H1 (cell line): ENCODE measurements around the gene GXYLT2. TPM values are rescaled to one million over a fixed set of nuclear protein-coding genes. Genes with fewer than 3 reads are reported as not detected.

Experiments used
- CTCF ChIA-PET: fragments of 300-600 bp; sonication (Branson Sonifier 250); formaldehyde crosslinking; loops from one replicate; lab custom pipeline; 2021; ENCODE audit not compliant: partially characterized antibody; lab: Charles Lee
- POLR2A ChIA-PET: fragments of 300-600 bp; sonication (Branson Sonifier 250); formaldehyde crosslinking; loops from one replicate; lab custom pipeline; 2021; ENCODE audit warnings: inconsistent platforms; ENCODE audit not compliant: partially characterized antibody; lab: Charles Lee
- DNase-seq, 2 experiments: peaks; one replicate each; pipeline versions ENCODE4 v3.0.0 to v3.0.0-alpha.2; 2010 to 2022; ENCODE audit warnings: low spot score in 2 of 2, low read depth in 1 of 2, mixed read lengths in 1 of 2
- FAIRE-seq: peaks from 2 replicates; lab custom pipeline; 2011; peaks lifted over from hg19 to GRCh38; lab: Jason Lieb, UNC
- H2AFZ ChIP-seq: 2 replicates; pipeline ENCODE4 v1.8.1; 2012; ENCODE audit warnings: low read length, inconsistent platforms
- H2AK5ac ChIP-seq: 2 replicates; pipeline ENCODE4 v1.6.1; 2013; ENCODE audit warnings: low read depth, low read length
- H2BK120ac ChIP-seq: replicated peaks from 2 replicates; pipeline ENCODE3; 2013; ENCODE audit warnings: low read depth, low read length, inconsistent platforms
- H2BK12ac ChIP-seq: 2 replicates; pipeline ENCODE4 v1.6.1; 2013; ENCODE audit warnings: low read depth, low read length
- H2BK15ac ChIP-seq: 2 replicates; pipeline ENCODE4 v1.6.1; 2013; ENCODE audit warnings: low read length
- H2BK20ac ChIP-seq: 2 replicates; pipeline ENCODE4 v1.6.1; 2013; ENCODE audit warnings: low read length
- H2BK5ac ChIP-seq: 2 replicates; pipeline ENCODE4 v1.6.1; 2013; ENCODE audit warnings: low read depth, low read length
- H3K14ac ChIP-seq: 2 replicates; pipeline ENCODE4 v1.6.1; 2013; ENCODE audit warnings: inconsistent platforms; ENCODE audit not compliant: insufficient read length
- H3K18ac ChIP-seq: 2 replicates; pipeline ENCODE4 v1.6.1; 2013; ENCODE audit warnings: low read length; ENCODE audit errors: extremely low read depth
- H3K23ac ChIP-seq: 2 replicates; pipeline ENCODE4 v1.6.1; 2013; ENCODE audit warnings: inconsistent platforms; ENCODE audit not compliant: insufficient read length
- H3K23me2 ChIP-seq: 2 replicates; pipeline ENCODE4 v1.6.1; 2013; ENCODE audit warnings: low read depth, low read length
- H3K27ac ChIP-seq: 2 replicates; pipeline ENCODE4 v1.6.1; 2011; ENCODE audit warnings: low read depth, low read length, inconsistent platforms
- H3K27me3 ChIP-seq, 4 experiments: replicated peaks in 1 of 4; 1 replicate in 1 of 4; 2 replicates in 3 of 4; pipeline versions ENCODE4 v1.6.1 to v1.8.1; 2011 to 2013; ENCODE audit warnings: low read length in 3 of 4, mild to moderate bottlenecking in 3 of 4, inconsistent platforms in 2 of 4, mixed read lengths in 2 of 4, moderate library complexity in 1 of 4; ENCODE audit not compliant: control insufficient read depth in 3 of 4, insufficient read depth in 3 of 4; ENCODE audit errors: extremely low read depth in 1 of 4
- H3K36me3 ChIP-seq, 4 experiments: 2 replicates each; pipeline versions ENCODE4 v1.6.1 to v1.8.1; 2011 to 2013; ENCODE audit warnings: mild to moderate bottlenecking in 4 of 4, low read length in 3 of 4, moderate library complexity in 2 of 4, control low read depth in 1 of 4, inconsistent platforms in 1 of 4; ENCODE audit not compliant: insufficient read depth in 4 of 4, control insufficient read depth in 2 of 4
- H3K4ac ChIP-seq: replicated peaks from 2 replicates; pipeline ENCODE3; 2013; ENCODE audit warnings: low read length, low read depth, mixed read lengths, inconsistent platforms; ENCODE audit not compliant: insufficient read length
- H3K4me1 ChIP-seq, 4 experiments: replicated peaks in 1 of 4; 1 replicate in 1 of 4; 2 replicates in 3 of 4; pipeline versions ENCODE4 v1.6.1 to v1.8.1; 2011 to 2013; ENCODE audit warnings: low read length in 3 of 4, inconsistent platforms in 2 of 4, mixed read lengths in 1 of 4; ENCODE audit not compliant: insufficient read depth in 4 of 4, control insufficient read depth in 3 of 4
- H3K4me2 ChIP-seq, 2 experiments: 2 replicates each; pipeline versions ENCODE4 v1.6.1 to v1.8.1; 2011 to 2013; ENCODE audit warnings: low read depth in 2 of 2, low read length in 2 of 2, control low read depth in 1 of 2, inconsistent platforms in 1 of 2, mild to moderate bottlenecking in 1 of 2; ENCODE audit not compliant: insufficient read depth in 1 of 2
- H3K4me3 ChIP-seq, 4 experiments: fragments of 200-600, 300-600 bp in 1 of 4; sonication (generic), shearing (Covaris generic), sonication (Bioruptor Twin) in 1 of 4; 2 replicates each; pipeline versions ENCODE4 v1.5.1 to v1.8.1; 2011 to 2016; ENCODE audit warnings: low read length in 4 of 4, low read depth in 3 of 4, control low read depth in 2 of 4, inconsistent platforms in 2 of 4, mild to moderate bottlenecking in 2 of 4, mixed read lengths in 1 of 4, moderate library complexity in 1 of 4; ENCODE audit not compliant: insufficient read depth in 2 of 4; ENCODE audit errors: extremely low read depth in 1 of 4
- H3K56ac ChIP-seq: replicated peaks from 2 replicates; pipeline ENCODE3; 2013; ENCODE audit warnings: low read depth, mild to moderate bottlenecking, mixed read lengths, low read length, inconsistent platforms; ENCODE audit not compliant: insufficient read length
- H3K79me1 ChIP-seq: 2 replicates; pipeline ENCODE4 v1.6.1; 2013; ENCODE audit warnings: low read depth, low read length, control low read depth
- H3K79me2 ChIP-seq, 2 experiments: 2 replicates each; pipeline versions ENCODE4 v1.6.1 to v1.8.1; 2012 to 2013; ENCODE audit warnings: low read length in 2 of 2, mild to moderate bottlenecking in 2 of 2, inconsistent platforms in 1 of 2; ENCODE audit not compliant: insufficient read depth in 2 of 2, control insufficient read depth in 1 of 2
- H3K9ac ChIP-seq, 4 experiments: replicated peaks in 1 of 4; 1 replicate in 1 of 4; 2 replicates in 3 of 4; pipeline versions ENCODE4 v1.6.1 to v1.8.1; 2011 to 2013; ENCODE audit warnings: low read depth in 3 of 4, low read length in 3 of 4, control low read depth in 2 of 4, mild to moderate bottlenecking in 2 of 4, moderate library complexity in 2 of 4, inconsistent platforms in 1 of 4; ENCODE audit errors: extremely low read depth in 1 of 4
- H3K9me3 ChIP-seq, 2 experiments: 2 replicates each; pipeline versions ENCODE4 v1.6.1 to v1.8.1; 2012 to 2013; ENCODE audit warnings: mild to moderate bottlenecking in 2 of 2, moderate library complexity in 2 of 2, control low read depth in 1 of 2, inconsistent platforms in 1 of 2, low read depth in 1 of 2, low read length in 1 of 2, mixed read lengths in 1 of 2; ENCODE audit not compliant: insufficient read depth in 2 of 2
- H4K20me1 ChIP-seq, 2 experiments: replicated peaks in 1 of 2; 2 replicates each; pipeline versions ENCODE3 to v1.8.1; 2011 to 2013; ENCODE audit warnings: inconsistent platforms in 2 of 2, low read length in 2 of 2, mild to moderate bottlenecking in 1 of 2; ENCODE audit not compliant: insufficient read depth in 2 of 2, control insufficient read depth in 1 of 2
- H4K5ac ChIP-seq: 2 replicates; pipeline ENCODE4 v1.6.1; 2013; ENCODE audit warnings: low read length, low read depth, mixed read lengths, inconsistent platforms; ENCODE audit not compliant: insufficient read length
- H4K8ac ChIP-seq: 2 replicates; pipeline ENCODE4 v1.8.0; 2013; ENCODE audit warnings: mild to moderate bottlenecking, moderate library complexity, low read length, inconsistent platforms; ENCODE audit not compliant: insufficient read depth; ENCODE audit errors: extremely low read depth
- H4K91ac ChIP-seq: replicated peaks from 2 replicates; pipeline ENCODE3; 2013; ENCODE audit warnings: low read length, mixed read lengths, inconsistent platforms; ENCODE audit not compliant: insufficient read length
- ATF3 ChIP-seq: IDR thresholded peaks from 2 replicates; pipeline ENCODE4 v1.6.1; 2011; ENCODE audit warnings: low read depth, mild to moderate bottlenecking, low read length; ENCODE audit not compliant: insufficient read depth
- CEBPB ChIP-seq: IDR thresholded peaks from 2 replicates; pipeline ENCODE4 v1.6.1; 2012; ENCODE audit warnings: low read depth, low read length
- E2F6 ChIP-seq: IDR thresholded peaks from 2 replicates; pipeline ENCODE4 v1.6.1; 2012; ENCODE audit warnings: inconsistent platforms
- JUN ChIP-seq: IDR thresholded peaks from 2 replicates; pipeline ENCODE4 v1.6.1; 2011; ENCODE audit warnings: low read depth, mild to moderate bottlenecking, improper control_type of control experiment, low read length
- RBBP5 ChIP-seq: IDR thresholded peaks from 2 replicates; pipeline ENCODE4 v1.7.1; 2012; ENCODE audit warnings: low read depth, mild to moderate bottlenecking, inconsistent platforms, low read length, moderate library complexity, borderline replicate concordance
- RXRA ChIP-seq: IDR thresholded peaks from 2 replicates; pipeline ENCODE4 v1.6.1; 2011; ENCODE audit warnings: low read depth, mild to moderate bottlenecking, low read length, moderate library complexity; ENCODE audit not compliant: insufficient read depth
- SRF ChIP-seq: IDR thresholded peaks from 2 replicates; pipeline ENCODE4 v1.6.1; 2011; ENCODE audit warnings: mild to moderate bottlenecking, low read depth, low read length, moderate library complexity
- WGBS, 2 experiments: shearing (Covaris generic) in 1 of 2; methylation state at CpG; one replicate each; pipeline versions ENCODE4 v1.1.6 to v1.1.7; 2013 to 2015; ENCODE audit warnings: low lambda C conversion rate in 2 of 2, mixed read lengths in 2 of 2, inconsistent platforms in 1 of 2, low coverage in 1 of 2, missing lambda C conversion rate in 1 of 2; ENCODE audit not compliant: insufficient replicate concordance in 2 of 2, insufficient coverage in 1 of 2, insufficient read length in 1 of 2; ENCODE audit errors: extremely low coverage in 1 of 2, missing lambda C conversion rate in 1 of 2; 5-methylcytosine and 5-hydroxymethylcytosine counted together
- polyA plus RNA-seq, 7 experiments: library from polyadenylated mRNA; depleted of rRNA in 3 of 7; stranded (reverse) in 5 of 7; unstranded in 2 of 7; fragments of >200 nt in 5 of 7; fragments of 200-250 nt in 2 of 7; gene quantifications; 1 replicate in 5 of 7; 2 replicates in 1 of 7; 4 replicates in 1 of 7; pipeline versions ENCODE4 v1.2.1 to v1.2.3, GENCODE V29; 2011 to 2013; ENCODE audit warnings: missing spikeins in 2 of 7, mixed read lengths in 2 of 7
- total RNA-seq: library from RNA; stranded (reverse); fragmentation: NEBNext Ultra II Directional; extraction: Animal tissue kit (Norgen Biotek cat#: 25700); gene quantifications from 2 replicates; pipeline ENCODE4 v1.2.1, GENCODE V29; 2021

The GXYLT2 gene
- total and polyA plus RNA-seq, 2 of the 8 experiments (the other 6 are each of a cell fraction or from before 2014, with no cell fraction given), result 1.8 to 5.6 TPM

GRCh38 chr3:72907731-72908620, 20.1 kb downstream of the GXYLT2 start:
- Histone ChIP-seq H2BK12ac (no peak overlapping the region), H3K18ac (no peak overlapping the region), H3K4me2 (no peak overlapping the region), H3K79me2 (no peaks in the 10 kb centered on the region), H3K9me3 (no peaks in the 10 kb centered on the region), H2BK120ac (no peak overlapping the region), H3K27ac (no peak overlapping the region), H2BK5ac (no peak overlapping the region), H3K23me2 (no peaks in the 10 kb centered on the region), H2BK15ac (no peak overlapping the region), H4K8ac (no peak overlapping the region), H3K79me1 (no peaks in the 10 kb centered on the region), H3K4me3 (no peak overlapping the region), H3K9ac (no peak overlapping the region), H2AK5ac (no peak overlapping the region), H2BK20ac (no peak overlapping the region), H3K4me1 (peaks cover 0 to 2% (median 0%) of the 10 kb centered on the region in 4 experiments; a peak in 1 of 7 replicates), H4K5ac (no peak overlapping the region), H4K91ac (no peak overlapping the region), H3K56ac (no peak overlapping the region), H3K36me3 (no peaks in the 10 kb centered on the region; a peak in 1 of 8 replicates), H3K27me3 (no peaks in the 10 kb centered on the region), H3K4ac (no peak overlapping the region), H2AFZ (no peak overlapping the region), H4K20me1 (no peaks in the 10 kb centered on the region), H3K14ac (no peak overlapping the region), H3K23ac (no peak overlapping the region)
- no peak for FAIRE-seq
- 83% methylated on average over 14 of the region's 14 CpGs; no CpG with 5 or more reads in 1 of the 2 experiments for WGBS, 2 experiments
- ChIA-PET POLR2A (no interaction called here), CTCF (interaction anchor here (0.6 to 1.0 kb wide), 2 partner anchors 12 to 1188 kb away, joined by 3 read pairs; no protein-coding TSS in a partner anchor)
- DNase-seq, result no peak
- TF ChIP-seq JUN, result no peak
- TF ChIP-seq RXRA, result no peak
- TF ChIP-seq CEBPB, result no peak
- no peak for TF ChIP-seq ATF3
- no peak for TF ChIP-seq E2F6
- no peak for TF ChIP-seq SRF
- no peak for TF ChIP-seq RBBP5
